Measurements from ENCODE around the gene RAP1A.

GRCh38 chr1:111633736-111634247 is 14.2 kb downstream of the RAP1A start:
- no peak for TF ChIP-seq CTCF (IDR thresholded peaks at IDR 0.05; ENCODE audit: extremely low read depth in 1 of 2, insufficient read depth in 1 of 2, low read depth in 1 of 2, low read length in 2 of 2)
- no peak for TF ChIP-seq POLR2AphosphoS5 (IDR thresholded peaks at IDR 0.05; ENCODE audit: insufficient read depth, low read depth, low read length)
- no peak for TF ChIP-seq POLR2A (IDR thresholded peaks at IDR 0.05; ENCODE audit: low read depth, low read length)
- no peak for TF ChIP-seq JUN (IDR thresholded peaks at IDR 0.05; ENCODE audit: borderline replicate concordance, insufficient read depth, insufficient read length, low read depth)
- TF ChIP-seq EZH2 (IDR thresholded peaks at IDR 0.05; ENCODE audit: borderline replicate concordance, low read depth, low read length, severe bottlenecking), result no peak
